ENCODE measurements around the gene ACTN1. TPM values are rescaled to one million over a fixed set of nuclear protein-coding genes. Genes with fewer than 3 reads are reported as not detected.
"Not testable (repeated sequence)": the region's sequence is repeated elsewhere in the genome, so short reads cannot be mapped to it uniquely, and the experiment has no call there.

The ACTN1 gene
- 10 to 100 TPM; 37.5 to 58.3 (median 46.4) TPM for polyA plus RNA-seq (ENCODE audit: insufficient read length in 10 of 10)
- long read RNA-seq, donor 1, partial matches to known transcripts = 0 of 8 reads
- long read RNA-seq, donor 1, other reads (novel, unspliced or antisense) = 0 of 8 reads
- long read RNA-seq, donor 2, partial matches to known transcripts = 18 of 22 reads
- long read RNA-seq, donor 2, other reads (novel, unspliced or antisense) = 0 of 22 reads
- long read RNA-seq, donor 3 = 0 reads
- long read RNA-seq, donor 4, partial matches to known transcripts = 0 of 5 reads
- long read RNA-seq, donor 4, other reads (novel, unspliced or antisense) = 0 of 5 reads
- long read RNA-seq, donor 5, transcript ACTN1-201 (21 exons, 3,779 nt) = minor isoform, 5 of 11 reads
- long read RNA-seq, donor 5, transcript ACTN1-211 (2 exons, 2,636 nt) = major isoform, 6 of 11 reads
- long read RNA-seq, donor 5, partial matches to known transcripts = 0 of 11 reads
- long read RNA-seq, donor 5, other reads (novel, unspliced or antisense) = 0 of 11 reads
- long read RNA-seq, donor 6, transcript ACTN1-201 (21 exons, 3,779 nt) = major isoform, 10 of 15 reads
- long read RNA-seq, donor 6, partial matches to known transcripts = 0 of 15 reads
- long read RNA-seq, donor 6, other reads (novel, unspliced or antisense) = 0 of 15 reads
- long read RNA-seq, donor 7, partial matches to known transcripts = 0 of 4 reads
- long read RNA-seq, donor 7, other reads (novel, unspliced or antisense) = 0 of 4 reads
- long read RNA-seq, donor 8, partial matches to known transcripts = 0 of 5 reads
- long read RNA-seq, donor 8, other reads (novel, unspliced or antisense) = 0 of 5 reads
- long read RNA-seq, donor 9 = 0 reads

GRCh38 chr14:68979021-68979721 is at the start of gene ACTN1:
TSS of gene ACTN1 (minus strand) at chr14:68979302. CDS start at chr14:68979056, 246 bp downstream.
- peak; percentile 85 to 96 (median 93) for DNase-seq

- DNase-seq = no peak
Observed at GRCh38 chr14:69027242-69027913, 48.3 kb upstream of the ACTN1 start.

GRCh38 chr14:69023035-69023434 is 43.9 kb upstream of the ACTN1 start:
- DNase-seq = no peak

- DNase-seq = not testable (repeated sequence)
Observed at GRCh38 chr14:69022093-69022492, 43.0 kb upstream of the ACTN1 start.

GRCh38 chr14:69017706-69018105 is 38.6 kb upstream of the ACTN1 start:
- no peak for DNase-seq

GRCh38 chr14:69014829-69015259 is 35.7 kb upstream of the ACTN1 start:
- no peak for DNase-seq

- DNase-seq = peak in 1 of 3 donors; percentile 49
Observed at GRCh38 chr14:69013943-69014782, 35.1 kb upstream of the ACTN1 start.

- DNase-seq = no peak
Observed at GRCh38 chr14:69012256-69012953, 33.3 kb upstream of the ACTN1 start.

GRCh38 chr14:69010648-69011047 is 31.5 kb upstream of the ACTN1 start:
- no peak for DNase-seq

GRCh38 chr14:69008421-69008884 is 29.4 kb upstream of the ACTN1 start:
- peak; percentile 32 to 70 (median 36) for DNase-seq

- DNase-seq = no peak
Observed at GRCh38 chr14:69006346-69006745, 27.2 kb upstream of the ACTN1 start.

GRCh38 chr14:69005432-69006148 is 26.5 kb upstream of the ACTN1 start:
- DNase-seq = peak; percentile 35 to 68 (median 67)

GRCh38 chr14:69004731-69005431 is 25.8 kb upstream of the ACTN1 start:
- peak in 1 of 3 donors; percentile 28 for DNase-seq

GRCh38 chr14:69003626-69004025 is 24.5 kb upstream of the ACTN1 start:
- DNase-seq = no peak

- DNase-seq = no peak
Observed at GRCh38 chr14:69002069-69002468, 23.0 kb upstream of the ACTN1 start.

GRCh38 chr14:69001375-69001774 is 22.3 kb upstream of the ACTN1 start:
- DNase-seq = no peak

- no peak for DNase-seq
Observed at GRCh38 chr14:68998062-68998461, 19.0 kb upstream of the ACTN1 start.

GRCh38 chr14:68995731-68996130 is 16.6 kb upstream of the ACTN1 start:
- DNase-seq = no peak
